ENCODE measurements around the gene RPTOR.
A peak's percentile ranks its signal among the peaks of the same experiment; 100 is the strongest.

The RPTOR gene

DNA sequence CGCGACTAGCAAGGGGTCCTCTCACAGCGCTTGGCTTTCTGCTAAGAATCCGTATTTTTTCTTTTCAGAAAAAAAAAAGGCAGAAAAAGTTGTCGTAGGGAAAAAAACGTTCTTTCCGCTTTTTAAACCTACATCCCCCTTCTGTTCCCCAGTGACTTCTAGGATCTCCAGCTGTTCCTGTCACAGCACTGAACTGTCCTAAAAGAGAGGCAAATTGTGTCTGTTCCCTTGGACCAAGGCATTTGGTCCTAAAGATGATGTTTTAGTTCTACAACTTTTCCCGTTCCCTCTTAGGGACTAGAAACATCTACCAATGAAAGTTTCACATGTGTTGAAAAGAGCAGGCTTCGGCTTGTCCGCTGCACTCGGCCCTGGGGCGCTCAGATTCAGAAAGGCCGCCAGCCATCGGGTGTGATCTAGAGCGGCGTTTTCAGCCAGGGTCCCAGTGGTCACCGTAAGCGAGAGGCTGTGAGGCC is 346.3 kb downstream of the RPTOR start:
- in situ Hi-C loops (cut with MboI; ENCODE audit: low pct_unique_long_range_greater_than_20kb, low sequenced_read_pairs, unreplicated experiment), result no loop called here
- TF ChIP-seq CTCF (IDR thresholded peaks at IDR 0.05; ENCODE audit: extremely low read depth, insufficient read depth, missing control alignments), result no peak
- DNase-seq (ENCODE audit: low spot score), result no peak

DNA sequence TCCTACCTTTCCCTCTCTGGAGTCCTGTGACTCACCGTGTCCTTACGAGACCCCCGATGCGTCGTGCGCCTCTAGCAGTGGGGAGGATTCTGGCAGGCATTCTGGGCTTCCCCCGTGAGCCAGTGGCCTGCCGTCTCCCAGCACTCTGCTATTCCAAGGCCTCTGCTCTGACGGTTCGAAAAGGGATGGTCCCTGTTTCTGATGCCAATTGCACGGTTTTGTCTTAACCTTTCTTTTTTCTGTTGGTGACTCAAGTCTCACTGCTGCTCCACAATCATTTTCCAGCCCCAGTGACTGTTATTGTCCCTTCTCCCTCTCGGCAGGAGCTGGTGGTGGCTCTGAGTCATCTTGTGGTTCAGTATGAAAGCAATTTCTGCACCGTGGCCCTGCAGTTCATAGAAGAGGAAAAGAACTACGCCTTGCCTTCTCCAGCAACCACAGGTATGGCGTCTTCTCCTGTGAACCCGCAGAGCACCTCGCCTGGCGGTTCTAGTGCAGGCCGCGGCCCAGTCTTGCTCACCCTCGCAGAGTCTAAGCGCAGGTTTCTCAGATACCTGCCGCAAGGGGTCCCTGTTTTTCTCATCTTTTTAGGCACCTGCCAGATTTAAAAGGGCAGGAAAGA is 346.9 kb downstream of the RPTOR start:
- TF ChIP-seq CTCF (IDR thresholded peaks at IDR 0.05; ENCODE audit: extremely low read depth, insufficient read depth, missing control alignments), result peak; percentile 34
- in situ Hi-C loops (cut with MboI; ENCODE audit: low pct_unique_long_range_greater_than_20kb, low sequenced_read_pairs, unreplicated experiment), result no loop called here
- DNase-seq (ENCODE audit: low spot score), result peak; percentile 82

DNA sequence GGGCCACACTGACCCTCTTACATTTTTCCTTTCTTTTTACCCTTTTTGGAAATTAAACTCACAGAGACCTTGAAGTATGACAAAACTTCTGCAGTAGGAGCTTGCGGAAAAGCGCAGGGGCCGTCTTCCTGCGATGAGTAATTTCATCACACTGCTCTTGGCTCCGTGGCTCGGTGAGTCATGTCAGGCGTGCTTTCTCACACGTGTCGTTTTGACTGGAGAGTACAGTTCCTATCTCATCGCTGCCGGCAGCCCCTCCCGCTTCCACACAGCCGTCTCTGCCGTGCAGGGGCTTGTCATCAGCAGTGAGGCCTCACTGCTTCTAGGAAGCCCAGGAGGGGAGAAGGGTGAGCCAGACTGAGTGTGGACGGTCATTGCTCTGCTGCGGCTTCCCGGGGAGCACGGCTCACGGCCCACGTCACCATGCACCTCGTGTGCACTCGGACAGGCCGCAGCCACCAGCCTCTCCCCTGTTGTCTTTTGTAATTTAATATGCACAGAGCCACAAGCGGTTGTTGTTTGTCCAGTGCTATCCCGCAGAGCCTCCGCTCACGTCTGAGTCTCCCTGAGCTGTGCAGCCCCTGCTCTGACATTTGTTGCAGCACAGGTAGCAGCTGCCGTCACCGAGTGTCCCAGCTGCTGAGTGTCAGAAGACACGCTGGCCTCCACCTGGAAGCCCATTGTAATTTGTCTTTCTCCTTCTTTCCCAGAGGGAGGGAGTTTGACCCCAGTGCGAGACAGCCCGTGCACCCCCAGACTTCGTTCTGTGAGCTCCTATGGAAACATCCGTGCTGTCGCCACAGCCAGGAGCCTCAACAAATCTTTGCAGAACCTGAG is 347.6 kb downstream of the RPTOR start:
- no peak for TF ChIP-seq CTCF (IDR thresholded peaks at IDR 0.05; ENCODE audit: extremely low read depth, insufficient read depth, missing control alignments)
- peak; percentile 94 for DNase-seq (ENCODE audit: low spot score)
- in situ Hi-C loops (cut with MboI; ENCODE audit: low pct_unique_long_range_greater_than_20kb, low sequenced_read_pairs, unreplicated experiment), result no loop called here

DNA sequence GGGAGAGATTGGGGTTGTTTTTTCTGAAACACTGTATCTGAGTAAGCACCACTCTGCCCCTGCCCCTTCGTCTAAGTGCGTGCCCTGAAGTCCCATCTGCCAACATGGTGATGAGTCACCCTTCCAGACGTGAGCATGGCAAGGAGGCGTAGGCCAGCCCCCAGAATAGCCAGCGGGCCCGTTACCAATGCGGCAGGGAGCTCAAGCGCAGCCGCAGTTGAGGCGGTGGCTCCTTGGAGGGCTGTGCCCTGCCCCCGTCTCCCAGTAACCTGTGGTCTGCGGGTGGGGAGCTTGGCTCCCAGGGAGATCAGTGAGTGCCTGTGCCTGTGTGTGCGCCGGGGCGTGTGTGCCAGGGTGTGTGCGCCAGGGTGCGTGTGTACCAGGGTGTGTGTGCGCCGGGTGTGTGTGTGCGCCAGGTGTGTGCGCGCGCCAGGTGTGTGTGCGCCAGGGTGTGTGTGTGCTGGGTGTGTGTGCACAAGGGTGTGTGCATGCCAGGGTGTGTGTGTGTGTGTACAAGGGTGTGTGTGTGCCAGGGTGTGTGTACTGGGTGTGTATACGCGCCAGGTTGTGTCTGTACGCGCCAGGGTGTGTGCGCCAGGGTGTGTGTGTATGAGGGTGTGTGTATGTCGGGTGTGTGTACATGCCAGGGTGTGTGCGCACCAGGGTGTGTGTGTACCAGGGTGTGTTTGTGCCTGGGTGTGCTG is 348.4 kb downstream of the RPTOR start:
- TF ChIP-seq CTCF (IDR thresholded peaks at IDR 0.05; ENCODE audit: extremely low read depth, insufficient read depth, missing control alignments), result no peak
- DNase-seq (ENCODE audit: low spot score), result no peak
- in situ Hi-C loops (cut with MboI; ENCODE audit: low pct_unique_long_range_greater_than_20kb, low sequenced_read_pairs, unreplicated experiment), result no loop called here

GRCh38 chr17:80893604-80894438 is 349.2 kb downstream of the RPTOR start:
- in situ Hi-C loops (cut with MboI; ENCODE audit: low pct_unique_long_range_greater_than_20kb, low sequenced_read_pairs, unreplicated experiment), result no loop called here
- DNase-seq (ENCODE audit: low spot score), result no peak
- no peak for TF ChIP-seq CTCF (IDR thresholded peaks at IDR 0.05; ENCODE audit: extremely low read depth, insufficient read depth, missing control alignments)

GRCh38 chr17:80894439-80894721 is 349.7 kb downstream of the RPTOR start:
- in situ Hi-C loops (cut with MboI; ENCODE audit: low pct_unique_long_range_greater_than_20kb, low sequenced_read_pairs, unreplicated experiment), result no loop called here
- no peak for TF ChIP-seq CTCF (IDR thresholded peaks at IDR 0.05; ENCODE audit: extremely low read depth, insufficient read depth, missing control alignments)

More at GRCh38 chr17:80894439-80894721, 349.7 kb downstream of the RPTOR start:
- no peak for DNase-seq (ENCODE audit: low spot score)

Data from GM13977 (cell line).